Measurements from ENCODE around the gene PSMA6.
A peak's percentile ranks its signal among the peaks of the same experiment; 100 is the strongest.
"Not testable (repeated sequence)": the region's sequence is repeated elsewhere in the genome, so short reads cannot be mapped to it uniquely, and the experiment has no call there.

PSMA6 gene

GRCh38 chr14:35292051-35292769 is at the start of gene PSMA6:
Gene PSMA6 (plus strand): TSS chr14:35292382. CDS start chr14:35292477, 95 bp downstream.
- DNase-seq, result peak; percentile 100

- no peak for DNase-seq
Measured at GRCh38 chr14:35242599-35243311, 49.4 kb upstream of the PSMA6 start.

GRCh38 chr14:35243956-35244355 is 48.2 kb upstream of the PSMA6 start:
- DNase-seq, result no peak

- no peak for DNase-seq
Measured at GRCh38 chr14:35244542-35244941, 47.6 kb upstream of the PSMA6 start.

- no peak for DNase-seq
Measured at GRCh38 chr14:35245051-35245450, 47.1 kb upstream of the PSMA6 start.

GRCh38 chr14:35247777-35248475 is 44.3 kb upstream of the PSMA6 start:
- no peak for DNase-seq

- DNase-seq, result no peak
Measured at GRCh38 chr14:35248476-35248788, 43.8 kb upstream of the PSMA6 start.

- no peak for DNase-seq
Measured at GRCh38 chr14:35250319-35250718, 41.9 kb upstream of the PSMA6 start.

GRCh38 chr14:35252451-35252868 is 39.7 kb upstream of the PSMA6 start:
- DNase-seq, result no peak

GRCh38 chr14:35253056-35253455 is 39.1 kb upstream of the PSMA6 start:
- not testable (repeated sequence) for DNase-seq

- DNase-seq, result not testable (repeated sequence)
Measured at GRCh38 chr14:35254034-35254622, 38.1 kb upstream of the PSMA6 start.

- peak; percentile 5 for DNase-seq
Measured at GRCh38 chr14:35254736-35255135, 37.4 kb upstream of the PSMA6 start.

GRCh38 chr14:35255711-35256110 is 36.5 kb upstream of the PSMA6 start:
- DNase-seq, result no peak

- no peak for DNase-seq
Measured at GRCh38 chr14:35257809-35258208, 34.4 kb upstream of the PSMA6 start.

- DNase-seq, result no peak
Measured at GRCh38 chr14:35258420-35258819, 33.8 kb upstream of the PSMA6 start.

- DNase-seq, result no peak
Measured at GRCh38 chr14:35261774-35262173, 30.4 kb upstream of the PSMA6 start.

GRCh38 chr14:35262436-35262835 is 29.7 kb upstream of the PSMA6 start:
- no peak for DNase-seq

- no peak for DNase-seq
Measured at GRCh38 chr14:35268946-35269345, 23.2 kb upstream of the PSMA6 start.

GRCh38 chr14:35274805-35275204 is 17.4 kb upstream of the PSMA6 start:
- no peak for DNase-seq

GRCh38 chr14:35277179-35277578 is 15.0 kb upstream of the PSMA6 start:
- no peak for DNase-seq

- DNase-seq, result no peak
Measured at GRCh38 chr14:35279369-35279768, 12.8 kb upstream of the PSMA6 start.

GRCh38 chr14:35281341-35281740 is 10.8 kb upstream of the PSMA6 start:
- no peak for DNase-seq

GRCh38 chr14:35284506-35284905 is 7.7 kb upstream of the PSMA6 start:
- peak; percentile 40 for DNase-seq

All from MV-4-11 (cell line).